GM21825 (cell line): ENCODE results near the gene NIT2.
"Not testable (repeated sequence)": the region's sequence is repeated elsewhere in the genome, so short reads cannot be mapped to it uniquely, and the experiment has no call there.

Source experiments
- ATAC-seq: cut with Tn5 transposase; IDR thresholded peaks from one replicate; pipeline ENCODE4 v1.9.1; 2021; ENCODE audit warnings: mild to moderate bottlenecking, moderate library complexity; ENCODE audit not compliant: unreplicated experiment

NIT2 gene

GRCh38 chr3:100334488-100335351 is at the start of gene NIT2:
NIT2 (plus strand) TSS chr3:100334757; CDS start chr3:100334792, 35 bp downstream.
- ATAC-seq: peak; percentile 98

- no peak for ATAC-seq
Observed at GRCh38 chr3:100288288-100288894, 46.2 kb upstream of the NIT2 start.

- no peak for ATAC-seq
Observed at GRCh38 chr3:100289339-100289738, 45.2 kb upstream of the NIT2 start.

GRCh38 chr3:100295089-100295488 is 39.5 kb upstream of the NIT2 start:
- ATAC-seq: no peak

GRCh38 chr3:100297784-100298183 is 36.8 kb upstream of the NIT2 start:
- ATAC-seq: no peak

GRCh38 chr3:100299016-100299415 is 35.5 kb upstream of the NIT2 start:
- ATAC-seq: no peak

- ATAC-seq: no peak
Observed at GRCh38 chr3:100306695-100307094, 27.9 kb upstream of the NIT2 start.

- no peak for ATAC-seq
Observed at GRCh38 chr3:100310355-100310965, 24.1 kb upstream of the NIT2 start.

GRCh38 chr3:100311011-100311410 is 23.5 kb upstream of the NIT2 start:
- no peak for ATAC-seq

- ATAC-seq: no peak
Observed at GRCh38 chr3:100316641-100317069, 17.9 kb upstream of the NIT2 start.

- peak; percentile 52 for ATAC-seq
Observed at GRCh38 chr3:100317912-100318311, 16.6 kb upstream of the NIT2 start.

- ATAC-seq: no peak
Observed at GRCh38 chr3:100319951-100320350, 14.6 kb upstream of the NIT2 start.

GRCh38 chr3:100324044-100324443 is 10.5 kb upstream of the NIT2 start:
- ATAC-seq: no peak

- no peak for ATAC-seq
Observed at GRCh38 chr3:100325827-100326226, 8.7 kb upstream of the NIT2 start.

- ATAC-seq: not testable (repeated sequence)
Observed at GRCh38 chr3:100327377-100327776, 7.2 kb upstream of the NIT2 start.

- no peak for ATAC-seq
Observed at GRCh38 chr3:100329800-100330489, 4.6 kb upstream of the NIT2 start.

GRCh38 chr3:100330651-100331050 is 3.9 kb upstream of the NIT2 start:
- no peak for ATAC-seq

- no peak for ATAC-seq
Observed at GRCh38 chr3:100331660-100332059, 2.9 kb upstream of the NIT2 start.

GRCh38 chr3:100333051-100333450 is 1.5 kb upstream of the NIT2 start:
- no peak for ATAC-seq

- ATAC-seq: no peak
Observed at GRCh38 chr3:100333970-100334487, 528 bp upstream of the NIT2 start.

GRCh38 chr3:100335434-100335833 is 877 bp downstream of the NIT2 start:
- ATAC-seq: no peak
